Kidney glomerular epithelial cell (primary cell): Measurements from ENCODE around the gene CC2D2B.
"Not testable (repeated sequence)": the region's sequence is repeated elsewhere in the genome, so short reads cannot be mapped to it uniquely, and the experiment has no call there.

Experiments
- DNase-seq: peaks from one replicate; lab custom pipeline; 2025; lab: John Stamatoyannopoulos, UW

CC2D2B gene, protein sequence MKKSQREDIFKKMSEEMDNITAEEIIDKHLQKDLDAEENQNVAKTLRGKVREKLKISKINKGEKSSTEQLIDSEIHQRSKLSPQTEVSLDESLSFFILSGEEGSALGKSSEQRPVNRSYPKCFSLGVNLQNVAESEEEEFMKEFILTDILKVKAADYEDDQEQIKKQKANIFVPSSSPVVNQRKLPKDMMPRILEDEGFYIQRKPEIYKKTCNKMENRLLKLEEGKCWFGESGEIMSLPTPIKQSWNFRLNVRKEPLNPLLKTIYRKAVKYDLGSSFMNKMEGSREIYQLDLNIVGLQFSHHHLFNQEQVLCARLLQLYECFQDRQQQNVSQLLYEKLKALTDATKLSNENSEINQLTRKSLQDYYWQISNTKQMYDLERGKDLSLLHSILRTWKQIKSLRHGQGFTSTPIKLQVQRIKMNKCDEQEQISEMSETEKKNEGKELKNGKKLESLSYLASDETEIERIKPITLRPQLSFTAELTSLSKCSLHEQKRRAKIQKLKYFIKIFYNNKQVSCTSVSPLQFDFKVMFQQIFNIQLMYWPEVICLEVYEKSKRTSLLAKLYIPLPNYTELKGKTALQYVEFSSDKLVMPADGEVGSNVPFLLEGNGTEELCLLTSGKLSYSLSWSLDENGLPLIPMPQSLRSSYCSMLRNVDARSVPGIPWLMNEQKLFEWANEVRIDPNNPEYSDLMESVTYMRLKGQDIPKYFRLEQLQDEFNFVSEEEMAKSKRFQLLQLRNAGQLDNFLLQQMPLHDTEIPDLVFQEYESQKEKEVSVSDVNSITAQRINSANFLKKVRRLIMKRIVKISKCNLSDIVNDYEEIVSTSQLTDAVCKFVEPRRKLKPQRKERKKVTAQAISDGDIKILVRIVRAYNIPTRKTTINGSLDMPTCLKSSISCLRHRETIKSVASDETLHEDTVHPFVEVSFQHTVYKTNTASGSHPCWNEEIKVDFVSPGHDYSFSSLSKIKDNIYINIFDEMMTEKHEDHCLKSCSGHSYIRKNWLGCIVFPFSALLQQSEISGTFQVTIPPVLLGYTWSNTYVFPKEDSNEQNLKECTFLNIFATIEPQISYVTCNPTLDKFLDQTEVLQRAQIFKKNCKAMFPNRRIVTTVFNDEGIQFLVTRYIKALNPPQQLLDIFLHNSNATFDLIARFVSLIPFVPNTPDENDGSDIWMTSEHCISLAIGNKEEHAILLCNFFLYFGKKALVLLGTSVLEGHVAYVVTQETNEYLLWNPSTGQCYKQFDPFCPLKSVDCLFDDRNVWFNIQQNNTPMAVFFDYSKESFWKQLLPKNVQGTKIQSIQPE (N-terminal part only)

DNA sequence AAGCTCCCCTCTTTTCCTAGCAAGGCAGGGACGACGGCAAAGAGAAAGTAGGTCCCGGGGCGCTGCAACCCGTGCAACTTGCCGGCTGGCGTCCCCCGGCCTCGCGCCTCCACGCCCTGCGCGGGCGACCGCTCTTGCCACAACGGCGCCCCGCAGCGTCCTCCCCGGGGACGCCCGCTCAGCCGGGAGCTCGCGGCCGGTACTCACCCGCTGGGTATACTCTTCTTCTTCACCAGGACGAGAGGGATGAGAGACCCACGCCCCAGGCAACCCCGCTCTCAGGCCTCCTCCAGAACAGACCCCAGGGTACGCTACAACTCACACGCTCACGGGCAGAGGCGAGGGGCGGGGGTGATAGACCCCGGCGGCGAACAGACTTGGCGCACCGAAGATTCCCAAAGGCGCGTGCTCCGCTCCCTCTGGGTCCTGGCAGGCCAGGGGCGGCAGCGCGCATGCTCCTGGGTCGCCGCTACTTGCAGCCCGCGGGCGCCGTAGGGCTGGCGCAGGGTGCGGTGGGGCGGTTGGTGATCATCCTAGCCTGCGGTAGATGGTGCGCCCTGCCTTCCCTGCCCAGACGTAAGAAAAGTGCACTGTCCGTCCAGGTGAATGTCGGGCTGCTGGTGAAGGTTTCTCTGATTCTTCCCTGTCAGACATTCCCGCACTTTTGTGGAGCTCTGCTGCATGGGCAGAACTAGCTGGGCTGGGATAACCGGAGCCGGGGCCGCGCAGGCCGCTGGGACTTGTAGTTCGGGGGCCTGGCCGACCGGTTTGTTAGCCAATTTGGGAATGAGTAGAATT is at the start of gene CC2D2B:
Gene CC2D2B, plus strand, starts transcription at position 520 of the 798 bp plus-strand sequence. CDS start 3,349 bp downstream, outside the sequence.
- peak; percentile 88 for DNase-seq

DNA sequence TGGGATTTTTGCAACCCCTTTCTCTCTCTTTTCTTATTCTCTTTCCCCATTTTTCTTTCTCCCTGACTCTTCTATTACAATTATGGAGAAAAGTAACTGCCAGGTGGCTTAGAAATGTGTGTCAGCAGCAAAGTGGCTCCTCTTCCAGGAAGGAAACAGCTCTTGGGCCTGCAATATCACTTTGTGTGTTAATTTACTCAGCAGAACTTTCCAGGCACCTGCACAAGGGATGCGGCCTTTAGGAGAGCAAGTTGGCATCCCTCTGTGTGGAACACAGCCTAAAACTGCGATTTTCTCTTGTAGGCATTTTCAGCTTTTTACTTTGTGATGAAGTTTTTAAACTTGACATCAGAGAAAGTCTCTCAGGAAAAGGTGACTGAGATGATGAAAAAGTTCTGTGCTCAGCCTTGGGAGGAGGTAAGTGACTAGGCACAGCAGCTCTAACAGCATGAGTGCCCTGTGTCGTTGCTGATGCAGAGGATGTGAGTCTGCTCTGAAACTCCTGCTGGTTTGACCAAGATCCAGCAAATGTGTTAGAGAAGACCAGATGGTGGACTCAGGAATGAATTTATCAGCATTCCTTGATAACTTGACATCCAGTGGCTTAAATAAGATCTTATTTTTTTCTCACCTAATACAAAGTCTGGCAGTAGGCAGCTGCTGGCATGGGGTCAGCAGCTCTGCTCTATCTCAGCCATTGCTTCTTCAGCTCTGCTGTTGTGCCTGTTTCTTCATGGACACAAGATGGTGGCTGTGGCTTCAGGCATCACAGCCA is 47.4 kb upstream of the CC2D2B start:
- DNase-seq: no peak

DNA sequence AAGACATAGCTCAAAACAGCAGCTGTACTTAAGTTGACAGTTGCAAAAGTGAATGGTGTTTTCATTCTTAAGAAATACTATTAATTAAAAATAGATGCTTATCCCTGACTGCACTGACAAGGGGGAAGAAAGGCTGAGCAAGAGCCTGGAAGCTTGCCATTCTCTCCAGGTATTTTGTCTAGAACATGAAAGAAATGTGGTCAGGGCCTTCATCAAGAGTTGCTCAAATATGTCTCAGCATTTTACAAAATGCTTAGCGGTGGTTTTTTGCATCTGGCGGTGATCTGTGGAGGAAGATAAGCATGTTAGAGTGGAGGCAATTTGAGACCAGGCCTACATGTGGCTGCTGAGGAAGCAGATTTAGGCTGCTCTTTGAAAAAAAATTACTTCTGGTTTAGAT is 46.4 kb upstream of the CC2D2B start:
- no peak for DNase-seq

DNA sequence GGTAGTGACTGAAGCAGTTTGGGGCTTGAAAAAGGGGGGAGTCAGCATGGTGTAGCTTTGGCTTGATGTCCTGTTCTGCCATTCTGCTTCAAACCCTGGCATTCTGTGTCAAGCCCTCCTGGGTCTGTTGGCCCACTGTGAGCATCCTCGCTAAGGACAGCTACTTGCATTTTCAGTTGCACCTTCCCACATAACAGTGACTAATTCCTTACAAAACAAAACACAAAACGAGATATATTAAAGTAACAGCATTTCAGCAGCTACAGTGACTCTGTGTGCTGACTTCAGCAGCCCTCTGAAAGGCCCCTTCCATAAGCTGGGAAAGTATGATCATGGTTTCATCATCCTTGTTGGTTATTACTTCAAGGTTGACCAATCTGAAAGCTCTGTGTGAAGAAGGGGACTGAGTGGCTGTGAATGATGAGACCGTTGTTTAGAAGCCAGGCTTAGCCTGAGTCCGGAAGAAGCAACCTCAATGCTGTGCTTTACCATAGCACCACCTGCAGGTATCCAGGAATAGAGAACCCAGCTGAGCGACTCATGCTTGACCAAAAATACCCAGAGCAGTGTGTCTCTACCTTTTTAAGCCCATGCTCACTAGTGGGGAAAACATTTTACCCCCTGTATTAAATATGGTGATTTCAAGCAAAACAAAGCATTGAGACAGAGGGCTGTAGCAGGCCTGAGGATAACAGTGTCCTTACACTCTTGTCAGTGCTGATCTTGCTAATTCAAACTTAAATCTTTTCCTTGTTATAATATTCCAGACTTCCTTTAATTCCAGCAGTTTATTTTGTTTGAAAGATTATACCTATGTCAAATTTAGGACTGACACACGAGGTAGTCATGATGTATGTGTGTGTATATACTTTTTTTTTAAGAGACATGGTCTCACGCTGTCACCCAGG is 42.6 kb upstream of the CC2D2B start:
- peak; percentile 49 for DNase-seq

DNA sequence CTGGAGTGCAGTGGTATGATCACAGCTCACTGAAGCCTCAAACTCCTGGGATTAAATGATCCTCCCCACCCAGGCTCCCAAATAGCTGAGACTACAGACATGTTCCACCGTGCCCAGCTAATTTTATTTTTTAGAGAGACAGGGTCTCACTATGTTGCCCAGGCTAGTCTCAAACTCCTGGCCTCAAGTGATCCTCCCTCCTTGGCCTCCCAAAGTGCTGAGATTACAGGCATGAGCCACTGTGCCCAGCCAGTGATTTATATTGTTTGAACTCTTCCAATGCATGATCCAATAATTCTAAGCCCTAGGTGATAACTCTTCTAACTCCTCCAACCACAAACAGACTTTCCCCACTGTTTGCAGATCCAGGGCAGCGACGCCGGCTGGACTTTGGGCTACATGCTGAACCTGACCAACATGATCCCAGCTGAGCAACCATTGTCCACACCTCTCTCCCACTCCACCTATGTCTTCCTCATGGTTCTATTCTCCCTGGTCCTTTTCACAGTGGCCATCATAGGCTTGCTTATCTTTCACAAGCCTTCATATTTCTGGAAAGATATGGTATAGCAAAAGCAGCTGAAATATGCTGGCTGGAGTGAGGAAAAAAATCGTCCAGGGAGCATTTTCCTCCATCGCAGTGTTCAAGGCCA is 41.8 kb upstream of the CC2D2B start:
- DNase-seq: no peak

DNA sequence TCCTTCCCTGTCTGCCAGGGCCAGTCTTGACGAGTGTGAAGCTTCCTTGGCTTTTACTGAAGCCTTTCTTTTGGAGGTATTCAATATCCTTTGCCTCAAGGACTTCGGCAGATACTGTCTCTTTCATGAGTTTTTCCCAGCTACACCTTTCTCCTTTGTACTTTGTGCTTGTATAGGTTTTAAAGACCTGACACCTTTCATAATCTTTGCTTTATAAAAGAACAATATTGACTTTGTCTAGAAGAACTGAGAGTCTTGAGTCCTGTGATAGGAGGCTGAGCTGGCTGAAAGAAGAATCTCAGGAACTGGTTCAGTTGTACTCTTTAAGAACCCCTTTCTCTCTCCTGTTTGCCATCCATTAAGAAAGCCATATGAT is 41.3 kb upstream of the CC2D2B start:
- no peak for DNase-seq

DNA sequence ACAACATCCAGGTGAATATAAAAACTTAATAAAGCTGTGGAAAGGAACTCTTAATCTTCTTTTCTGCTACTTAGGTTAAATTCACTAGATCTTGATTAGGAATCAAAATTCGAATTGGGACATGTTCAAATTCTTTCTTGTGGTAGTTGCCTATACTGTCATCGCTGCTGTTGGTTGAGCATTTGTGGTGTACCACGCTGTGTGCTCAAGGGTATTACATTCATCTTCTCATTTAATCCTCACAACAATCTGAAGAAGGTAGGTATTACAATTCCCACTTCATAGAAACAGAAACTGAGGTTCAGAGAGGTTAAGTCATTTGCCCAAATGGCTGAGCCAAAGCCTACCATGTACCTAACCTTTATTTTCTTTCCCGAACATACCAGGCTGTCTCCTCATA is 39.9 kb upstream of the CC2D2B start:
- no peak for DNase-seq

DNA sequence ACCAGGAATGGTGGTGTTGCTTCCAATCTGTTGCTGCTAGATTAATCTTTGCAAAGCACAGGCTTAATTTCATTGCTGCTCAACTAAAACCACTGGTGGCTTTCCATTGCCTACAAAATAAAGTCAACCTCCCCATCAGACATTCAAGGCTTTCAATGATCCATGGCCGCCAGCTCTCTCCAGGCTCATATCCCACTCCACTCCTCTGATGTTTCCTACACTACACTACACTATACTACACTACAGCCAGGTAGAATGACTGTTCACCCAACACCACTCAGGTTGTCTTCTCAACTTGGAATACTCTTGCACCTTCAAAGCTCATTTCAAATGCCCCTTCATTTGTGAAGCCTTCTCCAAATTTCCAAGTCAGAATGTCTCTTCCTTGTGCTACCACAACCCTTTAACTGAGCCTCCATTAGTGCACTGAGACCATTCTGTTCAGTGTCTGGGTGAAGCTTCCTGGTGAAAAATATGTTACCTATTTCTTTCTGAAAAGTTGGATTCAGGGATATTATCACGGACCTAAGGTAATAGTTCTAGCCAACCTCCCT is 35.5 kb upstream of the CC2D2B start:
- no peak for DNase-seq

DNA sequence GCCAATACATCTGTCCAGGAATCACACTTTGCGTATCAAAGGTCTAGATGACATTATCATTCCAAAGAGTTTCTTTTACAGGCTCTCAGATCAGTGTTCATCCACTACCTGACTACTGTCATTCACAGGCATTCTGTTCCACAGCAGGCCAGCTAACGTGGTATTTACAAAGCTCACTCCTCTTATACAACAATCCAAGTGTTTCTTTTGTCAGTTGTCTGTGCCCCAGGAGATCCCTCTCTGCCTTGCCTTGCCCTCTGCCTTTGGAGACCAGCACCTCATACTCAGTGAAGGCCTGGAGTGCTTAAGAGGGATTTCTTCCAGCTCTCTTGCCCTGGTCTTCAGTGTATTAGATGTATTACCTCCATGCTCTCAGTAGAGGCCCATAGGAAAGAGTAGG is 34.6 kb upstream of the CC2D2B start:
- no peak for DNase-seq

DNA sequence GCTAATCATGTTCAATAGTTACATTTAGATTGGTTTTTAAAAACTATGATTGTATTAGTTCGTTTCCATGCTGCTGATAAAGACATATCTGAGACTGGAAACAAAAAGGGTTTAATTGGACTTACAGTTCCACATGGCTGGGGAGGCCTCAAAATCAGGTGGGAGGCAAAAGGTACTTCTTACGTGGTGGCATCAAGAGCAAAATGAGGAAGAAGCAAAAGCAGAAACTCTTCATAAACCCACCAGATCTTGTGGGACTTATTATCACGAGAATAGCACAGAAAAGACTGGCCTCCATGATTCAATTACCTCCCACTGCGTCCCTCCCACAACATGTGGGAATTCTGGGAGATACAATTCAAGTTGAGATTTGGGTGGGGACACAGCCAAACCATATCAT is 34.1 kb upstream of the CC2D2B start:
- no peak for DNase-seq

DNA sequence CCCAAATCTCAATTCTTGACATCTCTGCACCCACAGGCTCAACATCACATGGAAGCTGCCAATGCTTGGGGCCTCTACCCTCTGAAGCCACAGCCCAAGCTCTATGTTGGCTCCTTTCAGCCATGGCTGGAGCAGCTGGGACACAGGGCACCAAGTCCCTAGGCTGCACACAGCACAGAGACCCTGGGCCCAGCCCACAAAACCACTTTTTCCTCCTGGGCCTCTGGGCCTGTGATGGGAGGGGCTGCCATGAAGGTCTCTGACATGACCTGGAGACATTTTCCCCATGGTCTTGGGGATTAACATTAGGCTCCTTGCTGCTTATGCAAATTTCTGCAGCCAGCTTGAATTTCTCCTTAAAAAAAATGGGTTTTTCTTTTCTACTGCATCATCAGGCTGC is 33.0 kb upstream of the CC2D2B start:
- not testable (repeated sequence) for DNase-seq

DNA sequence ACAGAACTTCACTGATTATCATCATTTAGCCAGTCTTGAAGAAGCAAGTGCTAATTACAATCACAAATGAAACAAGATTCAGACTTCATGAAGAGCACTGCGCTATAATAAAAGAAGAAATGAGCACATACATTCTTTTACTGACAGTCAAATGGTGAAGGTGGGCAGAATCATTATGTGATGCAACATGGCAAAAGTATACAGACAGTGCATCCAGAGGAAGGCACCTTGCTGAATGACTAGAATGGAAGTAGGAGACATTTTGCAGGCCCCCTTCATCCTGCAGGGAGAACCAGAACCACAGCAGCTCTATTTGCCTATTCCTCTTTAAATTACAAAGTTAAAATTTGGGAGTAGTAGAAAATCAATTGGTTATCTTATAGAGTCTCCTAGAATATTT is 31.0 kb upstream of the CC2D2B start:
- DNase-seq: no peak

DNA sequence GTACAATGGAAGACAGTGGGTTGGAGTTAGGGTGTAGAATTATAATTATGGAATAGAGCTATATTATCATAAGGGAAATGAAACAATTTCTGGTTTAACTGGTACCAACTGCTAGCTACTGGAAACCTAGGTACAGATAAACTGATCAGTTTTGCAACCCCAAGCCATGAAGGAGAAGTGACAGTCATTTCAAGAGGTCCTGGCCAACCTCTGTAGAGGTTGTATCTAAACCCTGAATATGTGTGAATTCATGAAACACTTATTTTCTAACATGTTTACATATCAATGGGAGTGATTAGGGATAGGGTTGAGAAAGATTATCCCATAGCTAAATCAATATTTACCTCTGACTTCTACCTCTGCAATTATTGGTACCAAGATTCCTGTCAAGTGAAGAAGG is 29.9 kb upstream of the CC2D2B start:
- DNase-seq: no peak

DNA sequence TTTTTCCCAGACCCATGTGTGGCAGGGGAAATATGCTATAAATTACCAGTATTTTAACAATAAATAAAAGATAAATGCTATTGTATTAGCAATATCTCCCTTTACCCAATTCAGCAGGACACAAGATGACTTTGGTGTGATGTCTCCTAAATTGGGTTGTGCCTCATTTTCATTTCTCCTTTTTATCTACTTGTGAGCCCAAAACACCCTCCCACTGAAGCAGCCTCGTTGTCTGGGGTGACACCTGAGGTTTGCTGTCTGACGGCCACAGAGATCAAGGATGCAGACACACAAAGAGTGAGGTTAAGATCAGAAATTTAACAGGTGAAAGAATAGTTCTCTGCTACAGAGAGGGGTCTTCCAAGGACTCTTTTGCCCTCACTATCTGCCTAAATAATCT is 27.1 kb upstream of the CC2D2B start:
- no peak for DNase-seq

DNA sequence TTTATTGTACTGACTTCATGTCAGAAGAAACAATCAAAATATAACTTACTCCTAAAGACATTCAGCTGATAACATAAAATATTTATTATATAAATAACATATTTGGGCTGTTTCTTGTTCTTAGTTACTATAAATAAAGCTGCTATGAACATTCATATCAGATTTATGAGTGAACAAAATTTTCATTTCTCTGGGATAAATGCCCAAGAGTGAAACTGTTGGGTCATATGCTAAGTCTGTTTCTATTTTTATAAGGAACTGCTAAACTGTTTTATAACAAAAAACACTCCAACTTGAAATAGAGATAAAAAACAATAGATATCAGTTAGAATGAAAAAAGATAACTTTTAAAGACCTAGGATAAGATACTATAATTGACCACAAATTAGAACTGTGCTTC is 26.5 kb upstream of the CC2D2B start:
- no peak for DNase-seq

DNA sequence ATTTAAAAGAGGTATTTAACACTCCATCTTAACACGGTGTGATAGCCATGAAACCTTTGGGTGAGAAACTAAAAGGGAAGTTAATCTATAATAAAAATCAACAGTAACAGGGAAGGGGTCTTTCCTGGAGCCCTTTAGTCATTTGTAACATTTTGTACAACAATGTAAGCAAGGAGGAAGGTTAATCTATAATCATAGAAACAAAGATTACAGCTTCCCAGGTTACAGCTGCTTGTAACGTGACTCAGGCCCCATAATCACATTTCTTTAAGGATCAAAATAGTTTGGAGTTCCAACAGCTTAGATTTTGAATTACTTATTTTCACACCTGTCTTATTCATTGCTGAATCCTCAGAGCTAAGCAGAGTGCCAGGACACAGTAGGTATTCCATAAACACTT is 17.9 kb upstream of the CC2D2B start:
- DNase-seq: no peak

DNA sequence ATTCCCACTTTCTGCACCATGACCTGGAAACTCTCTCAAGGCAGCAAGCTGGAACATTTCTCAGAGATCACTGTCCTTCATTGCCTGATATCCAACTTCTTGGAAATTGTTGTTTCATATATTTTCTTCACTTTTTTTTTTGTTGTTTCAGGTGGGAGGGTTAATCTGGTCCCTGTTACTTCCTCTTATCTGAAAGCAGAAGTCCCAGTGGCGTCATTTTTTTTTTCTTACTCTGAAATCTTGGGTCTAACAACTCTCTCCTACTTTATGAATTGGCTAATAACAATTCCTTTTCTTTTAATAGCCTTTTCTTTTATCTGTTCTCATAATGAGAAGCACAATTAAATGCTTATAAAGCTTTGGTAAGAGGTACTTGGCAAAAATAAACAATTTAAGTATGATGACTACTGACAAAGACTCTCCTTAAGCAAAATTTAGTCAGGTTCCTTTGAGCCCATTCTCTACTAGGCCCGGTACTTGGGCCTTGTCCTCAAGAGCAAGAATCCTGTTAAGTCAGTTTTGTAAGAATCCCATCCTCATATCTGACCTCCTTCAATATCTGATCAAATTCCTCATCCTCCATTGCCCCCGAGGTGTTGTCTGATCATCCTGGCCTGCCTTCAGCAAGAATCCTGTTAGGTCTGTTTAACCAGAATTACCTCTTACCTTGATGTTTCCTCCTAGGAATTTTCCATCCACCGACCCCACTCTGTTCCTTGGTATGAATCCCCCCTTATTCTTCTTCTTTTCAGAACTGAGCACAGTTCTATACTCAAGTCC is 11.5 kb upstream of the CC2D2B start:
- no peak for DNase-seq
